ENCODE measurements around the gene TBL1Y.

TBL1Y gene

GRCh38 chrY:7092836-7093235 is 182.3 kb downstream of the TBL1Y start:
- DNase-seq: no peak

DNA sequence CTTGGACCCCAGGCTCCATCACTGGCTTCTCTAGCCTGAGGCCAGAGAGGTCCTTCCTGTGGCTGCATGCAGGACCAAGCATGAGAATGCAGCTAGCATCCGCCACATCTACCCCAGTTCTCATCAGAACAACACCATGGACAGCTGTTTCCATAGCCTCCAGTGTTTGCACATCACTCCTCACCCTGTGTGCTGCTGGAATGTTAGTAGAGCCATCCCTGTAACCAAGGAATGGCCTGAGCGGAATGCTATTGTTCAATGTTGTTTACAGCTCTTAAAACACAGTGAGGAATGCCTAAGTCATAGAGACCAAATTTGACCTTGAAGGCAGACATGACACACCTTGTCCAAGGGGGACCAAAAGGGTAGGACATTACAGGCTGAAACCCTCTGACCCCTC is 183.9 kb downstream of the TBL1Y start:
- no peak for DNase-seq

GRCh38 chrY:7097021-7097420 is 186.5 kb downstream of the TBL1Y start:
- DNase-seq: no peak

- DNase-seq: no peak
Measured at GRCh38 chrY:7099742-7100141, 189.2 kb downstream of the TBL1Y start.

GRCh38 chrY:7102680-7103079 is 192.2 kb downstream of the TBL1Y start:
- no peak for DNase-seq

GRCh38 chrY:7107179-7107578 is 196.7 kb downstream of the TBL1Y start:
- no peak for DNase-seq

GRCh38 chrY:7110086-7110485 is 199.6 kb downstream of the TBL1Y start:
- no peak for DNase-seq

DNA sequence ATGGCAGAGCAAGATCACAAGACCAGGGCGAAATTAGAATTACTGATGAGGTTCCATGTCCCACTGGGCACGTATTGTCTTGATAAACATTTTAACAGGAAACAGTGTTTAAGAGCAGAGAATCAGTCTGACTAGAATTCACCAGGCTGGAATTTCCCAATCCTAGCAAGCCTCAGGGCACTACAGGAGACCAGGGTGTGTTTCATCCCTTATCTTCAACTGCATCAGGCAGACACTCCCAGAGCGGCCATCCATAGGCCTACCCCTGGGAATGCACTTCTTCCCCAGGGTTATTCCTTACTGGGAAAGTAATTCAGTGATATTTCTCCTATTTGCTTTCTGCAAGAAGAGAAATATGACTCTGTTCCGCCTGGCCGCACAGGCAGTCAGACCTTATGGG is 205.4 kb downstream of the TBL1Y start:
- no peak for DNase-seq

- no peak for DNase-seq
Measured at GRCh38 chrY:7122202-7122601, 211.7 kb downstream of the TBL1Y start.

DNA sequence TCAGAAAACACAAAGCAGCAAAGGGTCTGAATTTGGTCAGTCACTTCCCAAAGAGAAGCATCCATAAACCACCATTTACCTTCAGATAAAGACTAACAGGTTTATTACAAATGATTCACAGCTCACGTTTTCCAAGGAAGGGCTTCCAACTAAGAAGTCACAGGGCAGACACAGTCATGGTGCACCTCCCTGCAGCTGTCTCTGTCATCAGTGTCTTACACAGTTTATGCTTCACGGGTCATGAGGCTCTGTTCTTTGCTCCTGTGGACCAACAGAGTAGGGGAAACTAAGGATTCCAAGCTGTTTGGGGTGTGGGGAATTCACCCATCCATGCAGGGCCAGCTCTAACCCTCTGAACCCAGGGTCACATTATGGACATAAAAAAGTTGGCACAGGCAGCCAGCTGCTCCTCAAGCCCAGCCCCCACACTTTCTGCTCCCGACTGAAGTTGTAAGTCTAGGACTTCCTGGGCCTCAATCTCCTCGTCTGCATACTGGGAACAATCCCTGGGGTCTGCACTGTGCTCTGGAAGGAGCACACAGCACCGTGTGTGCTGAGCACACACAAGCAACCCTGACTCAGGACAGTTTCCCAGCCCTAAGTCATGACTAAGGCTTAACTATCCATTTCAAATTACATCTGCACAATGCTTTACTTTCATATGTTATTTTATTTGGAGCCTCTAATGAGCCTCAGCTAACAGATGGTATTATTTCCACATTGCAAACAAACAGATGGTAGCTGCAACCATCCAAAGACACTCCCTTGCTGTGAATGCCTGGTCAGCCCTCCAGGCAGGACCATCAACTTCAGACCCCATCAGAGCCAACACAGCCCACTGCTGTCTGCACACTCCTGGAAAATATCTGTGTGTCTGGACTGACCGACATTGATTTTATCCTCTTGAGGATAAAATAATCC is 214.9 kb downstream of the TBL1Y start:
- DNase-seq: no peak

DNA sequence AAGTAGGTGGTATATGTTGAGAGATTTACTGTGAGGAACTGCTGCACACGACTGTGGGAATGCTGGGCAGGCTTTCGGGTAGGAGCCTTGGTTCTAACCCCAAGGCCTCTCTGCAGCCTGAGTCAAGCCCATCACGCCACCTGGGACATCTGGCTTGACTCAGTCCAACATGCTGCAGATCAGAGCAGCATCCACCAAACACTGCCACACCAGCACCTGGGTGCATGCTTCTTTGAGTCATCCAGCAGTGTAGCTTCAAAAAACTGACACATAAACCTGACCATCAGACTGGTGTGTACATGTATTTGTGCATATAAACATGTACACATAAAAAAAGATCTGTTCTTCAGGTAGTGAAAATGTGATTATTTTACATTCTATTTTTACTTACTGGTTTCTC is 217.7 kb downstream of the TBL1Y start:
- no peak for DNase-seq

All from CD4-positive, alpha-beta T cell treated with Interleukin-17A for 4 hours (primary cell).